Erythroblast (primary cell): ENCODE results near the gene EIF4E1B.

ENCODE experiments used
- GATA1 ChIP-seq: IDR thresholded peaks from 2 replicates; pipeline ENCODE4 v1.6.1; 2011; ENCODE audit warnings: low read depth, mild to moderate bottlenecking, control low read depth, low read length, moderate library complexity
- POLR2A ChIP-seq: IDR thresholded peaks from 2 replicates; pipeline ENCODE4 v1.6.1; 2011; ENCODE audit warnings: mild to moderate bottlenecking, low read length

GRCh38 chr5:176639208-176639607 is 8.7 kb downstream of the EIF4E1B start:
- TF ChIP-seq POLR2A (no peak), GATA1 (no peak)
